ENCODE data around the gene RPL18.

Gene RPL18

DNA sequence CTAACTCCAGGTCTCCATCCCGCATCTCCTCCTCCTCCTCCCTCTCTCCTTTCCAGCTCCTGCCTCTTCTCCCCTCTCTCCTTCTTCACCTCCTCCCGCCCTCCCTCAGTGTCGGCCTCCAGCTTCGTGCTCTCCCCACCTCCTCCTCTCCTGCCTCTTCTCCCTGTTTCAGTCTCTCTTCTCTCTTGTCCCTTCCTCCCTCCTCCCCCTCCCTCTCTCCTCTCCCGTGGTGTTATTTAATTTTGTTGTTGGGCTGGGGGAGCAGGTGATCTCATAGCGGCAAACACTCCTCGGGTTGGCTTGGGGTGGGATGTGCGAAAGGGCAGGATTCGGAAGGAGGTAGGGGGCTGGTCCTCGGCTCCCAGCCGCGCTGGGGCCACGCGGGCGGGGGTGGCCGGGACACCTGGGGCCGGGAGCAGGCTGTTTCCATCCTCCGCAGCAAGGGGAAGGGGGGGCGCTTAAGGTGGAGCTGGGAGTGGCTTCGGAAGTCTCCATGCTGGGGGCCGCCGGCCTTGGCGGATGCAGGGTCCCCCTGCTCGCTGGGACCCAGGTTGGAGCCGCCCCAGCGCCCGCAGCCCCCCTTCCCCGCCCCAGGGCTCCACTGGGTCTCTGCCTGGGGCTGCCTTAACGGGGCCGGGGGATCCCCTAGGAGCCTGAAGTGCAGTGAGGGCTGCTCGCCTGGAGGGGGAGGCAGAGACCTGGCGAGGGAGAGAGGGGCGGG is 27.2 kb upstream of the RPL18 start, which contains the start of gene CA11:
Gene CA11, minus strand, starts transcription at position 187 of the 721 bp plus-strand sequence. CDS start 555 bp downstream, outside the sequence.
- Histone ChIP-seq H3K79me2 (ENCODE audit: insufficient read depth, low read length) (no peaks in the 10 kb centered on the region), H3K36me3 (ENCODE audit: insufficient read depth, low read length) (no peaks in the 10 kb centered on the region), H3K4me2 (ENCODE audit: insufficient read depth, low read length) (peak within 1 kb of the TSS; percentile 70), H4K20me1 (ENCODE audit: insufficient read depth, low read length) (no peaks in the 10 kb centered on the region), H3K4me3 (ENCODE audit: low read depth in 1 of 2, low read length in 2 of 2) (peak within 1 kb of the TSS; percentile 11 to 54; a peak in 3 of 4 replicates), H3K27me3 (ENCODE audit: insufficient read depth, low read length, poor library complexity) (no peaks in the 10 kb centered on the region), H3K9ac (ENCODE audit: low read depth, low read length) (peak within 1 kb of the TSS; percentile 54), H3K27ac (ENCODE audit: low read length) (peak within 1 kb of the TSS; percentile 73), H3K4me1 (ENCODE audit: insufficient read depth, low read length) (peaks cover 45% of the 10 kb centered on the region), H2AFZ (ENCODE audit: low read depth, low read length) (peak within 1 kb of the TSS; percentile 78), H3K9me3 (ENCODE audit: insufficient read depth, low read length, severe bottlenecking) (no peaks in the 10 kb centered on the region)
- peak; percentile 85 for ATAC-seq (ENCODE audit: insufficient read depth, low read depth)
- TF ChIP-seq EZH2 (IDR thresholded peaks at IDR 0.05; ENCODE audit: borderline replicate concordance, low read depth, low read length, severe bottlenecking) = no peak
- TF ChIP-seq, protein P1, sequence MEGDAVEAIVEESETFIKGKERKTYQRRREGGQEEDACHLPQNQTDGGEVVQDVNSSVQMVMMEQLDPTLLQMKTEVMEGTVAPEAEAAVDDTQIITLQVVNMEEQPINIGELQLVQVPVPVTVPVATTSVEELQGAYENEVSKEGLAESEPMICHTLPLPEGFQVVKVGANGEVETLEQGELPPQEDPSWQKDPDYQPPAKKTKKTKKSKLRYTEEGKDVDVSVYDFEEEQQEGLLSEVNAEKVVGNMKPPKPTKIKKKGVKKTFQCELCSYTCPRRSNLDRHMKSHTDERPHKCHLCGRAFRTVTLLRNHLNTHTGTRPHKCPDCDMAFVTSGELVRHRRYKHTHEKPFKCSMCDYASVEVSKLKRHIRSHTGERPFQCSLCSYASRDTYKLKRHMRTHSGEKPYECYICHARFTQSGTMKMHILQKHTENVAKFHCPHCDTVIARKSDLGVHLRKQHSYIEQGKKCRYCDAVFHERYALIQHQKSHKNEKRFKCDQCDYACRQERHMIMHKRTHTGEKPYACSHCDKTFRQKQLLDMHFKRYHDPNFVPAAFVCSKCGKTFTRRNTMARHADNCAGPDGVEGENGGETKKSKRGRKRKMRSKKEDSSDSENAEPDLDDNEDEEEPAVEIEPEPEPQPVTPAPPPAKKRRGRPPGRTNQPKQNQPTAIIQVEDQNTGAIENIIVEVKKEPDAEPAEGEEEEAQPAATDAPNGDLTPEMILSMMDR (IDR thresholded peaks at IDR 0.05; ENCODE audit: borderline replicate concordance, extremely low read depth, low read length, poor library complexity, severe bottlenecking) = peak; percentile 100
- DNase-seq = peak; percentile 96

DNA sequence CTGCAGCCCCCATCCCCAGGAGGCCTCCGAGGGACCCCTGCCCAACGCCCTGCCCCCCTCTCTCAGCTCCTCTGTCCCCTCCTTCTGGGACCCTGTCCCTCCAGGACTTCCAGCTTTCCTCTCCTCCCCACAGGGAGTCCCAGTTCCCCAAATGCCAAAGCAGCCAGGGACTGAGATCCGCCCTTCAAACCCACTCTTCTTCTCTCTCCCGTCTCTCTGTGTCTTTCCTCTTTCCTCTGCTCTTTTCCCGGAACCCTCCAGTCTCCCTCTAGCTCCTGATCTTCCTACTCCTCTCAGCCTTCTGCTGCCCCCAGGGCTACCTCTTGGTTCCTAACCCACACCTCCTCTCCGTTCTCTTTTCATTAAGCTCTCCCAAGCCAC is 26.6 kb upstream of the RPL18 start:
- DNase-seq (no peak), ATAC-seq (ENCODE audit: insufficient read depth, low read depth) (no peak)
- Histone ChIP-seq H3K4me3 (ENCODE audit: low read depth in 1 of 2, low read length in 2 of 2) (peak overlapping the region in 1 of 2 experiments; percentile 54; a peak in 3 of 4 replicates), H3K9ac (ENCODE audit: low read depth, low read length) (peak overlapping the region; percentile 54), H3K27me3 (ENCODE audit: insufficient read depth, low read length, poor library complexity) (no peaks in the 10 kb centered on the region), H3K79me2 (ENCODE audit: insufficient read depth, low read length) (no peaks in the 10 kb centered on the region), H2AFZ (ENCODE audit: low read depth, low read length) (peak overlapping the region; percentile 78), H3K27ac (ENCODE audit: low read length) (peak overlapping the region; percentile 55), H3K4me2 (ENCODE audit: insufficient read depth, low read length) (peak overlapping the region; percentile 70), H3K4me1 (ENCODE audit: insufficient read depth, low read length) (peaks cover 45% of the 10 kb centered on the region), H4K20me1 (ENCODE audit: insufficient read depth, low read length) (no peaks in the 10 kb centered on the region), H3K9me3 (ENCODE audit: insufficient read depth, low read length, severe bottlenecking) (no peaks in the 10 kb centered on the region), H3K36me3 (ENCODE audit: insufficient read depth, low read length) (no peaks in the 10 kb centered on the region)
- TF ChIP-seq, protein P1 (IDR thresholded peaks at IDR 0.05; ENCODE audit: borderline replicate concordance, extremely low read depth, low read length, poor library complexity, severe bottlenecking) = no peak
- TF ChIP-seq EZH2 (IDR thresholded peaks at IDR 0.05; ENCODE audit: borderline replicate concordance, low read depth, low read length, severe bottlenecking) = no peak

DNA sequence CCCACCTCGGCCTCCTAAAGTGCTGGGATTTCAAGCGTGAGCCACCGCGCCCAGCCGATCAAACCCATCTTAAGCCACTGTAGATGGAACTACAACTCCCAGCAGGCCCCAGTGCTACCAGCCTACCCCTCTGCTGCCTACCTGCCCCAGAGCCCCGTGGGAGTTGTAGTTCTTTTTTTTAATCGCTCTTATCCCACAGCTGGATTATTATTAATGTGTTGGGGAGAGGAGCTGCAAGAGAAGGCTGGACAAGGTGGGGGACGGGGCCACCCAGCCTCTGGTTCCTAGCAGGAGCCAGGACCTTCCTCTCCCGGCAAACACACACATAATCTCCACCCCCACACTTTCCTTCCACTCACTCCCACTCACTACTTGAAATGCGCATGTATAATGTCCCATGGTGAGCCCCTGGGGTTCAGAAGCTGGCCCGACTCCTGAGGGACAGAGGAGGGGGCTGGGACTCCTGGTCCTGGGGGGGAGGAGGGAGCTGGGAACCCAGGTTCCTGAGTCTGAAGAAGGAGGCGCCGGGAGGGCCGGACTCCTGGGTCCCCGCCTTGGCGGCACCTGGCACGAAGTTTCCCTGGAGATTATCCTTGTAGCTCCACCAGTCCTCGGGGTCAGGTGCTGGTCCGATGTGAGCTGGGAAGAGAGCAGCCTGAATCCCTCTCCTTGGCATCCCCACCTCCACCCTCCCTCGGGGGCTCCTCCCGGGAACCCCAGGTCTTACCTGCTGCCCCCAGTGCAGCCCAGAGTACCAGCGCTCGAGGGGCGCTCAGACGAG is 26.1 kb upstream of the RPL18 start:
- TF ChIP-seq, protein P1 (IDR thresholded peaks at IDR 0.05; ENCODE audit: borderline replicate concordance, extremely low read depth, low read length, poor library complexity, severe bottlenecking) = no peak
- TF ChIP-seq EZH2 (IDR thresholded peaks at IDR 0.05; ENCODE audit: borderline replicate concordance, low read depth, low read length, severe bottlenecking) = no peak
- H3K36me3 ChIP-seq (ENCODE audit: insufficient read depth, low read length) = no peaks in the 10 kb centered on the region
- no peak overlapping the region; the same call in 1 of the 2 replicates for H3K27ac ChIP-seq (ENCODE audit: low read length)
- H3K9ac ChIP-seq (ENCODE audit: low read depth, low read length) = peak overlapping the region; percentile 54; the same call in 1 of the 2 replicates
- no peaks in the 10 kb centered on the region for H3K27me3 ChIP-seq (ENCODE audit: insufficient read depth, low read length, poor library complexity)
- no peaks in the 10 kb centered on the region for H4K20me1 ChIP-seq (ENCODE audit: insufficient read depth, low read length)
- peak; percentile 71 for DNase-seq
- H3K4me2 ChIP-seq (ENCODE audit: insufficient read depth, low read length) = peak overlapping the region; percentile 70
- peaks cover 45% of the 10 kb centered on the region for H3K4me1 ChIP-seq (ENCODE audit: insufficient read depth, low read length)
- H3K79me2 ChIP-seq (ENCODE audit: insufficient read depth, low read length) = no peaks in the 10 kb centered on the region
- H2AFZ ChIP-seq (ENCODE audit: low read depth, low read length) = peak overlapping the region; percentile 78; the same call in 1 of the 2 replicates
- peak; percentile 57 for ATAC-seq (ENCODE audit: insufficient read depth, low read depth)
- H3K4me3 ChIP-seq (ENCODE audit: low read depth in 1 of 2, low read length in 2 of 2) = no peak overlapping the region; a peak in 1 of 4 replicates
- no peaks in the 10 kb centered on the region for H3K9me3 ChIP-seq (ENCODE audit: insufficient read depth, low read length, severe bottlenecking)

Measured in DND-41 (cell line).